Measurements from ENCODE around the gene HM13. TPM values are rescaled to one million over a fixed set of nuclear protein-coding genes. Genes with fewer than 3 reads are reported as not detected.

Gene HM13
- total and polyA plus RNA-seq, 9 of the 15 experiments (the other 6 are each of a cell fraction or from before 2014, with no cell fraction given), result 7.7 to 136 (median 74.5) TPM

- TF ChIP-seq ZNF174 (CRISPR knock-in tag; IDR thresholded peaks at IDR 0.05) (no peak), NFIC (IDR thresholded peaks at IDR 0.05) (peak; percentile 97), HDAC2 (IDR thresholded peaks at IDR 0.05) (peak; percentile 62), SAFB2 (IDR thresholded peaks at IDR 0.05; ENCODE audit: borderline replicate concordance, low read depth, low read length, severe bottlenecking) (no peak), ZKSCAN3 (CRISPR knock-in tag; IDR thresholded peaks at IDR 0.05) (no peak), FOXJ2 (tag; IDR thresholded peaks at IDR 0.05) (no peak), ZNF449 (CRISPR knock-in tag; IDR thresholded peaks at IDR 0.05) (peak; percentile 82; the same call in 1 of the 2 replicates), ZNF644 (tag; IDR thresholded peaks at IDR 0.05; ENCODE audit: low read depth) (peak; percentile 68), SRF (CRISPR knock-in tag; IDR thresholded peaks at IDR 0.05) (peak in 1 of 2 experiments; percentile 53; a peak in 1 of 4 replicates), ZNF232 (CRISPR knock-in tag; IDR thresholded peaks at IDR 0.05) (no peak), THRAP3 (IDR thresholded peaks at IDR 0.05; ENCODE audit: borderline replicate concordance) (no peak), SP2 (IDR thresholded peaks at IDR 0.05; ENCODE audit: extremely low read depth, low read depth, low read length, poor library complexity, severe bottlenecking) (no peak), PRPF4 (IDR thresholded peaks at IDR 0.05; ENCODE audit: insufficient read depth, low read depth, low read length, poor library complexity, severe bottlenecking) (no peak)
- TF ChIP-seq, protein P1, sequence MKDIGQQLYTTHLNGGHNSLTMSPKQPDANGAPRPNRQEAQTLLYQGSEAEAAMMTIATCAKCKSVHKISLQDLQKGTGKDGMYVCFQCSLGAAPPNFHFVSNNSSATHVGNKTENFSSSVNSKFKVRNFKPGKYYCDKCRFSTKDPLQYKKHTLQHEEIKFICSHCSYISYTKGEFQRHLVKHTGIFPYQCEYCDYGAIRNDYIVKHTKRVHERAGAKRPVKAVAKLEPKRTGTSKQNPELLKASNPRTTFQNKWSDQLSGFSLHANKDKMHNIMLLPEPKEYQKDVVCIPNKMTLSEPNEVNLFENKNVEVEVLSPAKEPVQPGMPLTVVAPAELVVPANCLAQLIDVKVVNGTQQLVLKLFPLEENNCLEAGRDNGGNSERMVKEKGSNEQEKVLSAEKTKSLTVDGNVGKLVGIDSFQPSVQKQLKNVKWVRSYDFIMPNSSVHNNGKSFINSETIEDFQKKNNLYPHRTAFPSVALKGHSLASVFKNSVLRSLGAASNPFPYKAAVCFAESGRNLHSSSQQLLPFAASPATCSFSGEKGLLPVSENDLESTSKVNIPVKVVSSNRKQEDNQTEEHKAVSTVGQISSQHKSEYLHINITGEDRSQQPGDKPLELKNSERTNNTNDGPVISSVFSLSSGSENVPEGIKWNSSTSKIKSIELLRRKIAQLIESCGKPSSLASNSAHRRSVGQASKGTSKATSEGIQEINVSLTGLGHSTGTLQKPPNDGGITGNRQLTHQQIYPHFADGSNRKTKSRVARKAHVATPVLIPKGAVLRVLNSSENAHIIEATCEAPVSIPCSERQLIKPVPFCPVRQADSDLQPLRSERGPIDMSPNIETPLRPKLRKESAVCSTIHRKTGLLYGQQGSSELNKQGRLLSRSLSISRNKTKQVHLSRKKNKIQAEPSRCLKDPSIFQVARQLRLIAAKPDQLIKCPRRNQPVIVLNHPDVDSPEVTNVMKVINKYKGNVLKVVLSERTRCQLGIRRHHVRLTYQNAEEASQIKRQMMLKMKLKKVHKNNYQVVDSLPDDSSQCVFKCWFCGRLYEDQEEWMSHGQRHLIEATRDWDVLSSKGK (CRISPR knock-in tag; IDR thresholded peaks at IDR 0.05), result no peak
- TF ChIP-seq, protein P2, sequence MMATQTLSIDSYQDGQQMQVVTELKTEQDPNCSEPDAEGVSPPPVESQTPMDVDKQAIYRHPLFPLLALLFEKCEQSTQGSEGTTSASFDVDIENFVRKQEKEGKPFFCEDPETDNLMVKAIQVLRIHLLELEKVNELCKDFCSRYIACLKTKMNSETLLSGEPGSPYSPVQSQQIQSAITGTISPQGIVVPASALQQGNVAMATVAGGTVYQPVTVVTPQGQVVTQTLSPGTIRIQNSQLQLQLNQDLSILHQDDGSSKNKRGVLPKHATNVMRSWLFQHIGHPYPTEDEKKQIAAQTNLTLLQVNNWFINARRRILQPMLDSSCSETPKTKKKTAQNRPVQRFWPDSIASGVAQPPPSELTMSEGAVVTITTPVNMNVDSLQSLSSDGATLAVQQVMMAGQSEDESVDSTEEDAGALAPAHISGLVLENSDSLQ (IDR thresholded peaks at IDR 0.05), result no peak
- TF ChIP-seq, protein P3, sequence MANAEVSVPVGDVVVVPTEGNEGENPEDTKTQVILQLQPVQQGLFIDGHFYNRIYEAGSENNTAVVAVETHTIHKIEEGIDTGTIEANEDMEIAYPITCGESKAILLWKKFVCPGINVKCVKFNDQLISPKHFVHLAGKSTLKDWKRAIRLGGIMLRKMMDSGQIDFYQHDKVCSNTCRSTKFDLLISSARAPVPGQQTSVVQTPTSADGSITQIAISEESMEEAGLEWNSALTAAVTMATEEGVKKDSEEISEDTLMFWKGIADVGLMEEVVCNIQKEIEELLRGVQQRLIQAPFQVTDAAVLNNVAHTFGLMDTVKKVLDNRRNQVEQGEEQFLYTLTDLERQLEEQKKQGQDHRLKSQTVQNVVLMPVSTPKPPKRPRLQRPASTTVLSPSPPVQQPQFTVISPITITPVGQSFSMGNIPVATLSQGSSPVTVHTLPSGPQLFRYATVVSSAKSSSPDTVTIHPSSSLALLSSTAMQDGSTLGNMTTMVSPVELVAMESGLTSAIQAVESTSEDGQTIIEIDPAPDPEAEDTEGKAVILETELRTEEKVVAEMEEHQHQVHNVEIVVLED (CRISPR knock-in tag; IDR thresholded peaks at IDR 0.05), result peak; percentile 51
Observed at GRCh38 chr20:31572701-31573554, 58.7 kb downstream of the HM13 start (continued).
